ENCODE data around the gene ASPHD2. TPM values are rescaled to one million over a fixed set of nuclear protein-coding genes. Genes with fewer than 3 reads are reported as not detected.
"Not testable (repeated sequence)": the region's sequence is repeated elsewhere in the genome, so short reads cannot be mapped to it uniquely, and the experiment has no call there.

ASPHD2 gene
- total RNA-seq, 1 experiment from 2014 or later, result not detected

- Histone ChIP-seq H3K27me3 (replicated peaks; ENCODE audit: control insufficient read depth, insufficient read depth, low read length) (no peaks in the 10 kb centered on the region), H3K36me3 (ENCODE audit: control insufficient read depth, insufficient read depth, low read length) (no peaks in the 10 kb centered on the region), H3K4me1 (no peaks in the 10 kb centered on the region), H3K9me3 (no peaks in the 10 kb centered on the region), H3K4me3 (ENCODE audit: low read depth, low read length) (no peak overlapping the region)
- ChIA-PET CTCF (interaction anchor here (0.6 to 2.2 kb wide), 2 partner anchors 73 to 81 kb away, joined by 4 to 10 read pairs; no protein-coding TSS in a partner anchor), POLR2A (no interaction called here)
- Mint-ChIP-seq H3K4me3 (ENCODE audit: unreplicated experiment) (no peak overlapping the region), H3K27ac (ENCODE audit: unreplicated experiment) (no peak overlapping the region), H3K9me3 (ENCODE audit: unreplicated experiment) (no peaks in the 10 kb centered on the region), H3K4me1 (ENCODE audit: low read depth, unreplicated experiment) (no peaks in the 10 kb centered on the region), H3K27me3 (ENCODE audit: insufficient read depth, unreplicated experiment) (peaks cover 8% of the 10 kb centered on the region), H3K36me3 (ENCODE audit: insufficient read depth, unreplicated experiment) (no peaks in the 10 kb centered on the region)
- TF ChIP-seq CTCF (IDR thresholded peaks at IDR 0.05; ENCODE audit: insufficient read depth in 1 of 2, low read depth in 1 of 2, low read length in 1 of 2, severe bottlenecking in 1 of 2, unreplicated experiment in 1 of 2), result no peak
- no TSS peak for BruUV-seq (replicated peaks)
- DNase-seq, result no peak
- intact Hi-C loops (cut with micrococcal nuclease; ENCODE audit: unreplicated experiment), result no loop called here
These were observed 8.8 kb downstream of the ASPHD2 start for GRCh38 chr22:26437694-26438392.

GRCh38 chr22:26438776-26439175 is 9.7 kb downstream of the ASPHD2 start:
- POLR2A ChIA-PET; H3K9me3 ChIP-seq; H3K4me1 ChIP-seq; intact Hi-C loops (cut with micrococcal nuclease; ENCODE audit: unreplicated experiment); H3K36me3 Mint-ChIP-seq (ENCODE audit: insufficient read depth, unreplicated experiment); H3K27me3 ChIP-seq (replicated peaks; ENCODE audit: control insufficient read depth, insufficient read depth, low read length); DNase-seq; H3K4me1 Mint-ChIP-seq (ENCODE audit: low read depth, unreplicated experiment); H3K9me3 Mint-ChIP-seq (ENCODE audit: unreplicated experiment); BruUV-seq (replicated peaks); H3K4me3 Mint-ChIP-seq (ENCODE audit: unreplicated experiment); H3K4me3 ChIP-seq (ENCODE audit: low read depth, low read length); H3K27me3 Mint-ChIP-seq (ENCODE audit: insufficient read depth, unreplicated experiment); H3K27ac Mint-ChIP-seq (ENCODE audit: unreplicated experiment); H3K36me3 ChIP-seq (ENCODE audit: control insufficient read depth, insufficient read depth, low read length): not testable (repeated sequence)
- CTCF ChIA-PET, result interaction anchor here (0.6 kb wide), 1 partner anchor 80 kb away, joined by 4 read pairs; no protein-coding TSS in a partner anchor

- intact Hi-C loops (cut with micrococcal nuclease; ENCODE audit: unreplicated experiment), result no loop called here
- CTCF ChIA-PET, result no interaction called here
- POLR2A ChIA-PET, result no interaction called here
These were observed 10.5 kb downstream of the ASPHD2 start for GRCh38 chr22:26439559-26439958.

More at GRCh38 chr22:26439559-26439958, 10.5 kb downstream of the ASPHD2 start:
- no peak for TF ChIP-seq CTCF (IDR thresholded peaks at IDR 0.05; ENCODE audit: insufficient read depth in 1 of 2, low read depth in 1 of 2, low read length in 1 of 2, severe bottlenecking in 1 of 2, unreplicated experiment in 1 of 2)
- H3K27me3 Mint-ChIP-seq (ENCODE audit: insufficient read depth, unreplicated experiment), result peaks cover 4% of the 10 kb centered on the region
- no TSS peak for BruUV-seq (replicated peaks)
- no peaks in the 10 kb centered on the region for H3K9me3 Mint-ChIP-seq (ENCODE audit: unreplicated experiment)
- no peak for DNase-seq
- Histone ChIP-seq H3K27me3 (replicated peaks; ENCODE audit: control insufficient read depth, insufficient read depth, low read length) (no peaks in the 10 kb centered on the region), H3K4me3 (ENCODE audit: low read depth, low read length) (no peak overlapping the region), H3K9me3 (no peaks in the 10 kb centered on the region), H3K36me3 (ENCODE audit: control insufficient read depth, insufficient read depth, low read length) (no peaks in the 10 kb centered on the region), H3K4me1 (no peaks in the 10 kb centered on the region)
- no peaks in the 10 kb centered on the region for H3K36me3 Mint-ChIP-seq (ENCODE audit: insufficient read depth, unreplicated experiment)
- H3K4me1 Mint-ChIP-seq (ENCODE audit: low read depth, unreplicated experiment), result no peaks in the 10 kb centered on the region
- no peak overlapping the region for H3K4me3 Mint-ChIP-seq (ENCODE audit: unreplicated experiment)
- H3K27ac Mint-ChIP-seq (ENCODE audit: unreplicated experiment), result no peak overlapping the region

Measured in Caco-2 (cell line).